OCI-LY7 (cell line): ENCODE data around the gene ZKSCAN5. TPM values are rescaled to one million over a fixed set of nuclear protein-coding genes. Genes with fewer than 3 reads are reported as not detected.

Experiments
- BruUV-seq: library from RNA; stranded (reverse); fragments of 400-500 nt; replicated peaks from 2 replicates; lab custom pipeline; 2021; lab: Mats Ljungman, UMichigan
- CTCF ChIA-PET: fragments of 300-600 bp; sonication (Branson Sonifier 250); formaldehyde crosslinking; loops from one replicate; lab custom pipeline; 2022; ENCODE audit warnings: antibody characterized with exemption; ENCODE audit not compliant: unreplicated experiment; lab: Charles Lee
- POLR2A ChIA-PET: fragments of 300-600 bp; sonication (Branson Sonifier 250); formaldehyde crosslinking; loops from one replicate; lab custom pipeline; 2022; ENCODE audit warnings: antibody characterized with exemption; lab: Charles Lee
- DNase-seq: peaks from one replicate; pipeline ENCODE4 v3.0.0-alpha.2; 2015; ENCODE audit warnings: low spot score
- H2AFZ ChIP-seq: fragments of 200-600 bp; sonication (generic), shearing (Covaris generic); 2 replicates; pipeline ENCODE4 v1.6.1; 2014; ENCODE audit warnings: mild to moderate bottlenecking, antibody characterized with exemption, low read length, moderate library complexity
- H3K27ac ChIP-seq: fragments of 200-600 bp; sonication (generic); 2 replicates; pipeline ENCODE4 v1.5.1; 2014; ENCODE audit warnings: mixed run types, low read depth, mild to moderate bottlenecking, moderate library complexity, low read length, inconsistent platforms; ENCODE audit not compliant: poor library complexity, severe bottlenecking
- H3K36me3 ChIP-seq: fragments of 200-600 bp; sonication (generic); 2 replicates; pipeline ENCODE4 v1.6.1; 2014; ENCODE audit warnings: mild to moderate bottlenecking, antibody characterized with exemption, low read length, moderate library complexity, mixed read lengths; ENCODE audit not compliant: insufficient read depth
- H3K4me1 ChIP-seq: fragments of 200-600 bp; sonication (generic); 2 replicates; pipeline ENCODE4 v1.5.1; 2014; ENCODE audit warnings: mild to moderate bottlenecking, low read length; ENCODE audit not compliant: insufficient read depth, poor library complexity, severe bottlenecking
- H3K4me2 ChIP-seq: fragments of 200-600 bp; sonication (generic); 2 replicates; pipeline ENCODE4 v1.6.1; 2014; ENCODE audit warnings: mild to moderate bottlenecking, low read length
- H3K4me3 ChIP-seq: fragments of 200-600 bp; sonication (generic); 2 replicates; pipeline ENCODE4 v1.5.1; 2014; ENCODE audit warnings: mild to moderate bottlenecking, low read depth, low read length; ENCODE audit not compliant: poor library complexity, severe bottlenecking
- H3K79me2 ChIP-seq: fragments of 200-600 bp; sonication (generic); 2 replicates; pipeline ENCODE4 v1.6.1; 2016; ENCODE audit warnings: low read depth, mild to moderate bottlenecking, low read length, moderate library complexity, mixed read lengths; ENCODE audit not compliant: insufficient read depth
- H3K9me2 ChIP-seq: fragments of 200-600 bp; sonication (generic); 2 replicates; pipeline ENCODE4 v1.6.1; 2016; ENCODE audit warnings: mild to moderate bottlenecking, low read length, mixed read lengths; ENCODE audit not compliant: insufficient read depth
- H3K9me3 ChIP-seq: fragments of 200-600 bp; sonication (generic); 2 replicates; pipeline ENCODE4 v1.6.1; 2014; ENCODE audit warnings: mild to moderate bottlenecking, mixed run types, low read length, mixed read lengths
- H4K20me1 ChIP-seq: fragments of 200-600 bp; sonication (generic); 2 replicates; pipeline ENCODE4 v1.6.1; 2014; ENCODE audit warnings: mild to moderate bottlenecking, antibody characterized with exemption, low read length, moderate library complexity, mixed read lengths; ENCODE audit not compliant: insufficient read depth
- CTCF ChIP-seq: fragments of 200-600 bp; sonication (generic); conservative IDR thresholded peaks from 2 replicates; pipeline ENCODE4 v1.5.1; 2014; ENCODE audit warnings: mild to moderate bottlenecking, antibody characterized with exemption, low read length, moderate library complexity, mixed read lengths
- EZH2phosphoT487 ChIP-seq: fragments of 200-600 bp; sonication (generic); IDR thresholded peaks from 2 replicates; pipeline ENCODE4 v1.6.1; 2018; ENCODE audit warnings: low read depth, borderline replicate concordance, mild to moderate bottlenecking, mixed run types, antibody characterized with exemption, low read length, moderate library complexity, mixed read lengths
- intact Hi-C: fragments of 100-400 bp; cut with micrococcal nuclease; formaldehyde crosslinking; loops from one replicate; pipeline ENCODE4 v1.10.0; 2022; ENCODE audit not compliant: unreplicated experiment
- total RNA-seq, 2 experiments: library from RNA; depleted of rRNA in 1 of 2; stranded (reverse); fragments of >200 nt in 1 of 2; shearing (Covaris generic) in 1 of 2; gene quantifications; 2 replicates each; pipeline ENCODE4 v1.2.3, GENCODE V29; 2014 to 2022

Gene ZKSCAN5
- total RNA-seq, 2 experiments from 2014 or later: 12.2 to 14.5 TPM

DNA sequence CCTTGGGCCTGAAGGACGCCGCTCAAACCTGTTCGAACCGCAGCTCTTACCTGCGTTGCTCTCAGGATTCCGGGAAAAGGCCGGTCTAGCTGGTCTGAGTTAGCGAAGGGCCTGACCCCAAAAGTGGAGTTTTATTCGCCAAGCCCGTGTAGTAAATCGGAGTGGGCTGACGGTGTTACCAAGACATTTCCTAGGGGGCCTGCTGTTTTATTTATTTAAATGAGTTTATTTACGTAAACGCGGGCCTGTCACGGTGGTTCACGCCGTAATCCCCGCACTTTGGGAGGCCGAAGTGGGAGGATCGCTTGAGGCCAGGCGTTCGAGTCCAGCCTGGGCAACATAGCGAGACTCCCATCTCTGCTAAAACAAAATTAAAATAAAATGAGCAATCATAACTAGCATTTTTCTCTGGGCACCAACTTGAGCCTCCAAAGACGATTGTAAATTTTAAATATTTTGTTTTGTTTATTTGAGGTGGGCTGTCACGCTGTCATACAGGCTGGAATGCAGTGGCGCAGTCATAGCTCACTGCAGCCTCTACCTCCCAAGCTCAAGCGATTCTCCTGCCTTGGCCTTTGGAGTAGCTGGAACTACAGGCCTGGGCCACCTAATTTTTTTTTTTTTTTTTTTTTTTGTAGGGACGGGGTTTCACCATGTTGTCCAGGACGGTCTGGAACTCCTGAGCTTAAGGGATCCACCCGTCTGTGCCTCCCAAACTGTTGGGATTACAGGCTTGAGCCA is 54.9 kb downstream of the ZKSCAN5 start:
- DNase-seq: no peak
- peak overlapping the region; percentile 74; the same call in 1 of the 2 replicates for H2AFZ ChIP-seq
- H3K27ac ChIP-seq: peak overlapping the region; percentile 79
- 0 out of 2 replicates have a peak, but pooled peaks cover 14% of the 10 kb centered on the region for H4K20me1 ChIP-seq
- intact Hi-C loops: loop anchor here (2.0 kb wide), 1 partner anchor 55 kb away; the partner anchor contains the start of gene ZKSCAN5
- BruUV-seq: no TSS peak
- peaks cover 23% of the 10 kb centered on the region for H3K4me1 ChIP-seq
- H3K9me3 ChIP-seq: no peaks in the 10 kb centered on the region
- H3K4me2 ChIP-seq: peak overlapping the region; percentile 80
- no peaks in the 10 kb centered on the region for H3K9me2 ChIP-seq
- ChIA-PET CTCF (no interaction called here), POLR2A (interaction anchor here (0.6 to 1.5 kb wide), 9 partner anchors 9 to 1881 kb away, joined by 3 to 5 read pairs (median 3); no protein-coding TSS in a partner anchor)
- peaks cover 65% of the 10 kb centered on the region for H3K79me2 ChIP-seq
- TF ChIP-seq EZH2phosphoT487: no peak
- TF ChIP-seq CTCF: no peak
- H3K4me3 ChIP-seq: peak overlapping the region; percentile 97
- peaks cover 75% of the 10 kb centered on the region for H3K36me3 ChIP-seq

DNA sequence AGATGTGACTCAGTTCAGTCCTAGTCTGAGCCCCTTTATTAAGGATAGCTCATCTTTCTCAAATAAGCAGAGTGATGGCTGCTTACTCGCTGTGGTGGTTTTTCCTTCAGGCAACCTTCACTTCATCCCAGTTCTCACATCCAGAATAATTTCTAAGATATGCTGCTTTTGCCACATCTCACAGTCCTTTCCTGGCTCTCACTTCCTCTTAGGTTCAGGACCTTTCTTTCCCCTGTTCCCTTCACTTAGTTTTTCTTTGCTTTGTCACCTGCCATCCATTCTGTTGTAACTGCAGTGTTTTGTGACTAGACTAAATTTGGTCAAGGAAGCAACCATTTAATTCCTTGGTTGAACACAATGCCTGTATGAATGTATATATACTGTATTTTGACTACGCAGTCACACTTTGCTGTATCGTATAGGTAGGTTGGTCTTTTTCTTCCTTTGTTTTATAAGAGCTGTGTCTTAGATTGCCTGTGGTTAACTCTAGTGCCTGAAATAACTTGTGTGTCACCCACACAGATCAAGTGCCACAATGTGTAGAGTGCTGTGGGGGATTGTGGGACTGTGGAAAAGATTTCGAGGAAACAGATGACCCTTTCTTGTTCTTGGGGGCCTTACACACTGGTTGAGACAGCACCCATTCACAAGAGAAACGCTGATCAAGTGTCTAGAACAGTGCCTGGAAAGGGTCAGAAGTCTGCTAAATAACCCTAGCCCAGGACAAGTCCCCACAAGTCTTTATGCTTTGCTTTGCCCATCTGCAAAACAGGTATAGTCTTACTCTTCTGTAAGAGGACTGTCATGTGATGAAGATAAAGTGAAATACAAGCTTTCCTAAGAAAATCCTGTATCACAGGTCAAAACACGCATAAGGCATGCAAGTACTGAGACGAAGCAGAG is 56.6 kb downstream of the ZKSCAN5 start:
- peaks cover 23% of the 10 kb centered on the region for H3K4me1 ChIP-seq
- no peak for TF ChIP-seq CTCF
- TF ChIP-seq EZH2phosphoT487: no peak
- no peaks in the 10 kb centered on the region for H3K9me3 ChIP-seq
- H3K4me3 ChIP-seq: no peak overlapping the region
- no peak overlapping the region for H3K27ac ChIP-seq
- peaks cover 75% of the 10 kb centered on the region for H3K36me3 ChIP-seq
- no peaks in the 10 kb centered on the region for H3K9me2 ChIP-seq
- ChIA-PET CTCF (no interaction called here), POLR2A (interaction anchor here (0.5 to 0.6 kb wide), 2 partner anchors 60 to 317 kb away, joined by 3 read pairs; no protein-coding TSS in a partner anchor)
- no peak for DNase-seq
- H3K4me2 ChIP-seq: peak overlapping the region; percentile 80; the same call in 1 of the 2 replicates
- BruUV-seq: TSS peak; percentile 42
- H4K20me1 ChIP-seq: 0 out of 2 replicates have a peak, but pooled peaks cover 14% of the 10 kb centered on the region
- peaks cover 49% of the 10 kb centered on the region for H3K79me2 ChIP-seq
- no peak overlapping the region for H2AFZ ChIP-seq
- intact Hi-C loops: no loop called here
